Measurements from ENCODE around the gene PIP5K1C. TPM values are rescaled to one million over a fixed set of nuclear protein-coding genes. Genes with fewer than 3 reads are reported as not detected.

Gene PIP5K1C
- total RNA-seq (2021; fragmentation: NEBNext Ultra II Directional; extraction: Animal tissue kit (Norgen Biotek cat#: 25700)) = 10 to 100 TPM; 73.8 to 95.6 (median 78.7) TPM
- long read RNA-seq, partial matches to known transcripts = 6 of 21 reads
- long read RNA-seq, other reads (novel, unspliced or antisense) = 14 of 21 reads

DNA sequence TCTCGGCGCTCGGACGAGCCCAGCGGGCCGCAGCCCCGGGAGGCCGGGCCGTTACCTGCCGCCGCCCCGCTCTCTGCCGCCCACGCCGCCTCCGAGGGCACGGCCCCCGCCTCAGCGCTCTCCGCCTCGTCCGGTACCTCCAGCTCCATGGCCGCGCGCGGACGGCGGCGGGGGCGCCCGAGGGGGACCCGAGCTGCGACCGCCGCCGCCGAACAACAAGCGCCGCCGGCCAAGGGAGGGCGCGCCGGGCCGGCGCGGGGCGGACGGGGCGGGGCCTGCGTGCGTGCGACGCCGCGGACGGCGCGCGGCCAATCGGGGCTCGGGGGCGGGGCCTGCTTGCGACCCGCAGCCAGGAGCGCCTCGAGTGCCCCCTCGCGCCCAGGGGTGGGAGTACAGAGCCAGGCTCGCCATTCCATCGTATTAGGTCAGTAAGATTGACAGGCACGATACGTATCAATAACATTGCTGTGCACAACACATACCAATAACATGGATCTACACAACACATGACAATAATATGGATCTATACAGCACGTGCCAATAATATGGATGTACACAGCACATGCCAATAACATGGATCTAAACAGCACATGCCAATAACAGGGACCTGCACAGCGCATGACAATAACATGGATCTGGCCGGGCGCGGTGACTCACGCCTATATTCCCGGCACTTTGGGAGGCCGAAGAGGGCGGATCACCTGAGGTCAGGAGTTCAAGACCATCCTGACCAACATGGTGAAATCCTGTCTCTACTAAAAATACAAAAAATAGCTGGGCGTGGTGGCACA is at the start of gene PIP5K1C:
Gene PIP5K1C (minus strand): TSS at position 227 of the 791 bp plus-strand sequence. CDS start 78 bp downstream, at position 149.
- no peaks in the 10 kb centered on the region for H3K9me3 Mint-ChIP-seq
- peak within 1 kb of the TSS; percentile 98 for H3K4me3 Mint-ChIP-seq
- DNase-seq = peak; percentile 70
- H3K27ac Mint-ChIP-seq = peak within 1 kb of the TSS; percentile 89
- H3K27me3 Mint-ChIP-seq (ENCODE audit: insufficient read depth) = peaks cover 1% of the 10 kb centered on the region; the same call in 1 of the 2 replicates
- no peaks in the 10 kb centered on the region for H3K36me3 Mint-ChIP-seq (ENCODE audit: low read depth)
- H3K4me1 Mint-ChIP-seq (ENCODE audit: low read depth) = peaks cover 12% of the 10 kb centered on the region
- peak; percentile 81 for TF ChIP-seq CTCF (IDR thresholded peaks at IDR 0.05)

DNA sequence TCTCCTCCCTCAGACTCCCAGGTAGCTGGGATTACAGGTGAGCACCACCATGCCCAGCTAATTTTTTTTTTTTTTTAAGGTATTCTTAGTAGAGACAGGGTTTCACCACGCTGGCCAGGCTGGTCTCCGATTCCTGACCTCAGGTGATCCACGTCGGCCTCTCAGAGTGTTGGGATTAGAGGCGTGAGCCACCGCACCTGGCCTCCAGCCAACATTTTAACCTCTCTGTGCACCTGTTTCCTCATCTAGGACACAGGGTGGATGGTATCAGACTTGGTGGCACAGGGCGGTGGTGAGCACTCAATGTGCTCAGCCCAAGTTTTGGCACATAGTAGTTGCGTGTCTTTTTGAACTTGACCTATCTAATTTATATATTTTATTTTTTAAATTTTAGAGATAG is 48.7 kb upstream of the PIP5K1C start:
- TF ChIP-seq CTCF (IDR thresholded peaks at IDR 0.05) = no peak
- H3K27ac Mint-ChIP-seq = no peak overlapping the region
- peaks cover 2% of the 10 kb centered on the region; the same call in 1 of the 2 replicates for H3K27me3 Mint-ChIP-seq (ENCODE audit: insufficient read depth)

DNA sequence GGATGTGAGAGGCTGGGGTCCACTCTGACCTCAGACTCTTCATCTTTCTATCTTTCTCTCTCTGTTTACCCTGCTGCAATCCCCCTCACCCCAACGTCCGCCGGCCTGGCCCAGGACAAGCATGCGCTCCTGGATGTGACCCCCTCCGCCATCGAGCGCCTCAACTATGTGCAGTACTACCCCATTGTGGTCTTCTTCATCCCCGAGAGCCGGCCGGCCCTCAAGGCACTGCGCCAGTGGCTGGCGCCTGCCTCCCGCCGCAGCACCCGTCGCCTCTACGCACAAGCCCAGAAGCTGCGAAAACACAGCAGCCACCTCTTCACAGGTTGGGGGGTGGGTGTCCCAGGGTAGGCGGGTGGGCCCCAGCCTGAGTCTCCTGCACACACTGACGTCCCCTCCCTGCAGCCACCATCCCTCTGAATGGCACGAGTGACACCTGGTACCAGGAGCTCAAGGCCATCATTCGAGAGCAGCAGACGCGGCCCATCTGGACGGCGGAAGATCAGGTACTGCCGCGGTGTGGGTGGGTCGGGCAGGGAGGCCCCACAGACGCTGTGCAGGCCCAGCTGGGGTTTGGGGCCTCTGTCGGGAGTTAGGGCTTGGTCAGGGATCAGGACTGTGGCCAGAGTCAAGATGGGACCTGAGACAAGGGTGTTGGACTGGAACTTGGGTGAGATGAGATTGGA is 46.2 kb upstream of the PIP5K1C start:
- Mint-ChIP-seq H3K27ac (no peak overlapping the region), H3K36me3 (ENCODE audit: low read depth) (no peaks in the 10 kb centered on the region), H3K27me3 (ENCODE audit: insufficient read depth) (peaks cover 5% of the 10 kb centered on the region; the same call in 1 of the 2 replicates), H3K9me3 (no peaks in the 10 kb centered on the region), H3K4me1 (ENCODE audit: low read depth) (no peaks in the 10 kb centered on the region), H3K4me3 (no peak overlapping the region)
- DNase-seq = no peak
- no peak for TF ChIP-seq CTCF (IDR thresholded peaks at IDR 0.05)

More for the DNA sequence above, 48.7 kb upstream of the PIP5K1C start:
- Mint-ChIP-seq H3K4me1 (ENCODE audit: low read depth) (no peaks in the 10 kb centered on the region), H3K9me3 (no peaks in the 10 kb centered on the region), H3K36me3 (ENCODE audit: low read depth) (no peaks in the 10 kb centered on the region; the same call in 1 of the 2 replicates), H3K4me3 (no peak overlapping the region)
- no peak for DNase-seq

DNA sequence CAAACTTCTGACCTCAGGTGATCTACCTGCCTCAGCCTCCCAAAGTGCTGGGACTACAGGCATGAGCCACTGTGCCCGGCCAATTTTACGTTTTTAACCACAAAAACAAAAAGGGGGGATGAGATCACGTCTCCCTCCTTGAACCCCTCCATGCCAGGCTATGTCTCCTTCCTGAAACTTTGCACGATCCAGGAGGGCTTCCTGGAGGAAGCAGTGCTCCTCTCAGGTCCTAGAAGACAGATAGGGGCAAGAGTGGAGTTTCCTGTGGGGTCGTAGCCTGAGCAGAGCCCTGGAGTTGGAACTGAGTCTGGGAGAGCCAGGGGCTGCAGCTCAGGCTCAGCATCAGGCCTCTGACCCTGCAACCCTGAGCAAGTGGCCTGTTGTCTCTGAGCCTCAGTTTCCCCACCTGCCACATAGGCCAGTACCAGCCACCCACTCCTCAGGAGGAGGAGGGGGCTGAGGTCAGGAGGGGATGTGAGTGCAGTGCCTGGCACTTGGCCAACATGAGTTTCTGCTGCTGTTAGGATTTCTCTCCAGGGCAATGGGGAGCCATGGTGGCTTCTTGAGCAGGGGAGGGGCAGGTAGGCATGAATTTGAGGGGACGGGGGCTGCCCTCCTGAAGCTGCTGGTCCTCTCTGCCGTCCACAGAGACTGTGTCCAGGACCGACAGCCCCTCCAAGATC is 45.2 kb upstream of the PIP5K1C start:
- DNase-seq = no peak
- no peaks in the 10 kb centered on the region for H3K9me3 Mint-ChIP-seq
- H3K4me3 Mint-ChIP-seq = no peak overlapping the region
- TF ChIP-seq CTCF (IDR thresholded peaks at IDR 0.05) = no peak
- peaks cover 5% of the 10 kb centered on the region; the same call in 1 of the 2 replicates for H3K27me3 Mint-ChIP-seq (ENCODE audit: insufficient read depth)
- H3K27ac Mint-ChIP-seq = no peak overlapping the region
- H3K4me1 Mint-ChIP-seq (ENCODE audit: low read depth) = no peaks in the 10 kb centered on the region
- H3K36me3 Mint-ChIP-seq (ENCODE audit: low read depth) = no peaks in the 10 kb centered on the region

DNA sequence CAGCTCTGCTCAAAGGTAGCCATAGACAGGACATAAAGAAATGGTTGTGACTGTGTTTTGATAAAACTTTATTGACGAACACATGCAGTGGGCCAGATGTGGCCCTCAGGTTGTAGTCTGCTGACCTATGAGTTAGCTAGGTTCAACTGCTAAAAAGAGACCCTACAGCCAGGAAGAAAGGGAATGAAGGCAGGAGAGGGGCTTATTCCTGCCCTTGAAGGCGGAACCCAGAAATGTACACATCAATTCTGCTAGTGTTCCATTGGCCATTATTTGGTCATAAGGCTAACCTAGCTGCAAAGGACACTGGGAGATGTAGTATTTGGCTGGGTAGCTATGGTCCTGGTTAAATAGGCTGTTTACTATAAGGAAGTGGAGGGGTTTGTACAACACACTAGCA is 43.2 kb upstream of the PIP5K1C start:
- Mint-ChIP-seq H3K36me3 (ENCODE audit: low read depth) (no peaks in the 10 kb centered on the region), H3K4me1 (ENCODE audit: low read depth) (no peaks in the 10 kb centered on the region), H3K27me3 (ENCODE audit: insufficient read depth) (peaks cover 7% of the 10 kb centered on the region), H3K9me3 (no peaks in the 10 kb centered on the region), H3K27ac (no peak overlapping the region), H3K4me3 (no peak overlapping the region)
- TF ChIP-seq CTCF (IDR thresholded peaks at IDR 0.05) = no peak
- no peak for DNase-seq
